ENCODE measurements around the gene GNAT3. TPM values are rescaled to one million over a fixed set of nuclear protein-coding genes. Genes with fewer than 3 reads are reported as not detected.

The GNAT3 gene
- total RNA-seq, 1 experiment from 2014 or later = not detected

GRCh38 chr7:80530136-80530535 is 18.3 kb upstream of the GNAT3 start:
- H2AFZ ChIP-seq (ENCODE audit: low read depth, low read length, poor library complexity, severe bottlenecking) = no peak overlapping the region
- no peaks in the 10 kb centered on the region for H3K9me3 ChIP-seq (ENCODE audit: control insufficient read depth in 1 of 2, insufficient read depth in 1 of 2, low read depth in 1 of 2, low read length in 2 of 2)
- H3K9ac ChIP-seq (ENCODE audit: low read length) = no peak overlapping the region
- H4K20me1 ChIP-seq (ENCODE audit: insufficient read depth) = no peaks in the 10 kb centered on the region
- BruUV-seq (replicated peaks) = no TSS peak
- intact Hi-C loops (cut with micrococcal nuclease) = no loop called here
- no peaks in the 10 kb centered on the region for H3K36me3 ChIP-seq (ENCODE audit: control insufficient read depth in 1 of 2, insufficient read depth in 2 of 2, low read length in 2 of 2)
- RAD21 ChIA-PET (ENCODE audit: low non-redundant PET in 1 of 2, low total read pairs in 2 of 2, uncharacterized antibody in 2 of 2, unreplicated experiment in 2 of 2) = no interaction called here
- no peak overlapping the region for H3K4me2 ChIP-seq (ENCODE audit: low read length)
- CTCF ChIA-PET = no interaction called here
- POLR2A ChIA-PET = no interaction called here
- no peak overlapping the region for H3K27ac ChIP-seq (ENCODE audit: low read depth, low read length)
- DNase-seq (ENCODE audit: low read depth, low spot score) (no peak), ATAC-seq (no peak)
- H3K79me2 ChIP-seq (ENCODE audit: insufficient read depth, low read length) = no peaks in the 10 kb centered on the region
- no peak for TF ChIP-seq EZH2phosphoT487 (IDR thresholded peaks at IDR 0.05; ENCODE audit: borderline replicate concordance)
- TF ChIP-seq, protein P1, sequence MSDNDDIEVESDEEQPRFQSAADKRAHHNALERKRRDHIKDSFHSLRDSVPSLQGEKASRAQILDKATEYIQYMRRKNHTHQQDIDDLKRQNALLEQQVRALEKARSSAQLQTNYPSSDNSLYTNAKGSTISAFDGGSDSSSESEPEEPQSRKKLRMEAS (IDR thresholded peaks at IDR 0.05) = no peak
- H3K4me1 ChIP-seq (ENCODE audit: control insufficient read depth in 1 of 2, insufficient read depth in 2 of 2, low read length in 2 of 2) = no peaks in the 10 kb centered on the region
- H3K4me3 ChIP-seq (replicated peaks in 1 of 2; ENCODE audit: low read depth in 1 of 2, low read length in 2 of 2) = no peak overlapping the region
- H3K9me2 ChIP-seq (ENCODE audit: insufficient read depth) = no peaks in the 10 kb centered on the region
- H3K27me3 ChIP-seq (ENCODE audit: insufficient read depth, low read length) = no peaks in the 10 kb centered on the region

DNA sequence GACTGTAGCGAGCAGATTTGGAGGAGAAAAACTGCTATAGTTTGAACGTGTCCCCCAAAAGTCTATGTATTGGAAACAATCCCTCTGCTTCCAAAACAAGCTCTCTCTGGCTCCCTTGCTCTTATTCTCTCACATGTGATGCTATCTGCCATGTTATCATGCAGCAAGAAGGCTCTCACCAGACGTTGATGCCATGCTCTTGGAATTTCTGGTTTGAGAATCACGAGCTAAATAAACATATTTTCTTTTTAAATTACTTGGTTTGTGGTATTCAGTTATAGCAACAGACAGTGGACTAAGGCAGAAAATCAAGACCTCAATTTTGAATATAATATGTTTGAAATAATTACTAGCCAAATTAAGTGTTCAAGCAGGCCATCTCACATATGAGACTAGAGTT is 17.5 kb upstream of the GNAT3 start:
- H3K4me2 ChIP-seq (ENCODE audit: low read length) = no peak overlapping the region
- CTCF ChIA-PET = no interaction called here
- no peak overlapping the region for H3K9ac ChIP-seq (ENCODE audit: low read length)
- no peak overlapping the region for H3K4me3 ChIP-seq (replicated peaks in 1 of 2; ENCODE audit: low read depth in 1 of 2, low read length in 2 of 2)
- TF ChIP-seq ZFX (IDR thresholded peaks at IDR 0.05) (no peak), TCF7L2 (IDR thresholded peaks at IDR 0.05; ENCODE audit: borderline replicate concordance, extremely low read depth, insufficient read depth, insufficient read length) (no peak), ELF1 (IDR thresholded peaks at IDR 0.05; ENCODE audit: borderline replicate concordance, low read depth) (no peak), SIN3A (IDR thresholded peaks at IDR 0.05; ENCODE audit: low read depth) (no peak), CEBPB (IDR thresholded peaks at IDR 0.05; ENCODE audit: low read depth) (no peak), SP1 (IDR thresholded peaks at IDR 0.05; ENCODE audit: low read depth) (no peak), EZH2phosphoT487 (IDR thresholded peaks at IDR 0.05; ENCODE audit: borderline replicate concordance) (no peak), FOSL1 (IDR thresholded peaks at IDR 0.05; ENCODE audit: low read depth) (no peak), ATF3 (IDR thresholded peaks at IDR 0.05) (no peak)
- no peaks in the 10 kb centered on the region for H3K9me3 ChIP-seq (ENCODE audit: control insufficient read depth in 1 of 2, insufficient read depth in 1 of 2, low read depth in 1 of 2, low read length in 2 of 2)
- POLR2A ChIA-PET = no interaction called here
- no peak for DNase-seq (ENCODE audit: low read depth, low spot score)
- H3K27ac ChIP-seq (ENCODE audit: low read depth, low read length) = no peak overlapping the region
- no peaks in the 10 kb centered on the region for H3K4me1 ChIP-seq (ENCODE audit: control insufficient read depth in 1 of 2, insufficient read depth in 2 of 2, low read length in 2 of 2)
- H3K79me2 ChIP-seq (ENCODE audit: insufficient read depth, low read length) = no peaks in the 10 kb centered on the region
- H4K20me1 ChIP-seq (ENCODE audit: insufficient read depth) = no peaks in the 10 kb centered on the region
- RAD21 ChIA-PET (ENCODE audit: low non-redundant PET in 1 of 2, low total read pairs in 2 of 2, uncharacterized antibody in 2 of 2, unreplicated experiment in 2 of 2) = no interaction called here
- BruUV-seq (replicated peaks) = no TSS peak
- no peaks in the 10 kb centered on the region for H3K27me3 ChIP-seq (ENCODE audit: insufficient read depth, low read length)
- no peaks in the 10 kb centered on the region for H3K36me3 ChIP-seq (ENCODE audit: control insufficient read depth in 1 of 2, insufficient read depth in 2 of 2, low read length in 2 of 2)
- ATAC-seq = no peak
- intact Hi-C loops (cut with micrococcal nuclease) = no loop called here
- no peak overlapping the region for H2AFZ ChIP-seq (ENCODE audit: low read depth, low read length, poor library complexity, severe bottlenecking)
- H3K9me2 ChIP-seq (ENCODE audit: insufficient read depth) = no peaks in the 10 kb centered on the region

Data from HCT116 (cell line).